HG03103 (cell line): ENCODE results near the gene CCT4.
"Not testable (repeated sequence)": the region's sequence is repeated elsewhere in the genome, so short reads cannot be mapped to it uniquely, and the experiment has no call there.

Source experiments
- ATAC-seq: cut with Tn5 transposase; IDR thresholded peaks from one replicate; pipeline ENCODE4 v1.9.1; 2021; ENCODE audit warnings: low read depth; ENCODE audit not compliant: unreplicated experiment

Gene CCT4

DNA sequence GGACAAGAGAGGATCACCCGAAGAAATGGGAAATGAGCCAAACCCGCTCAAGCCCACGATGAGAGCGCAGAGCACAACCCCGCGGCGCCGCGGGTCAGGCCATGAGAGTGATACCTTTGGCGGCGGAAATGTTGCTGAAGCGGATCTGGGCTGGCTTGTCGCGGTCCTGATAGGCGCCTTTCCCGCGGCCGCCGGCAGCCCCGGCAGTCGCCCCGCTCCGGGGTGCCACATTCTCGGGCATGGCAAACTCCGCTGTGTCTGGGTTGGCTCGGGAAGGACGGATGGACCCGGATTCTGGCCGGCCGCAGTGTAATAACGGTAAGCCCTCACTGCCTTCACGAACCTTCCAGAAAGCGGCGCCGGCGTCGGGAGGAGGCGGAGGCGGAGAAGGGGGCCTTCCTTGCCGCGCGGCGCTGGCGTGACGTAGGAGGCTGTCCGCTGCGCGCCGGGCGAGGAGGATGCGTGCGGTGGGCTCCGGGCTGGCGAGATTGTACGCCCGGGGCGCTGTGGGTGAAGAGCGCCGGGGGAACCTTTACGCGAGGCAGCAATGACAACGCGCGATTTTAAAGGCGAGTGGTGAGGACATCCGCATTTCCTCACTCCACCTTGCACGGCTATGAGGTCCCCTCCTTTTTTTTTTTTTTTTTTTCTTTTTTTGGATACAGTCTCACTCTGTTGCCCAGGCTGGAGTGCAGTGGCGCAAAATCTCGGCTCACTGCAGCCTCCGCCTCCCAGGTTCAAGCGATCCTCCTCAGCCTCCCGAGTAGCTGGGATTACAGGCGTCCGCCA lies at the start of gene CCT4:
Gene CCT4 (minus strand): TSS at position 390 of the 789 bp plus-strand sequence. CDS start 149 bp downstream, at position 241.
- peak; percentile 62 for ATAC-seq

GRCh38 chr2:61937886-61938285 lies 49.4 kb upstream of the CCT4 start:
- ATAC-seq: no peak

DNA sequence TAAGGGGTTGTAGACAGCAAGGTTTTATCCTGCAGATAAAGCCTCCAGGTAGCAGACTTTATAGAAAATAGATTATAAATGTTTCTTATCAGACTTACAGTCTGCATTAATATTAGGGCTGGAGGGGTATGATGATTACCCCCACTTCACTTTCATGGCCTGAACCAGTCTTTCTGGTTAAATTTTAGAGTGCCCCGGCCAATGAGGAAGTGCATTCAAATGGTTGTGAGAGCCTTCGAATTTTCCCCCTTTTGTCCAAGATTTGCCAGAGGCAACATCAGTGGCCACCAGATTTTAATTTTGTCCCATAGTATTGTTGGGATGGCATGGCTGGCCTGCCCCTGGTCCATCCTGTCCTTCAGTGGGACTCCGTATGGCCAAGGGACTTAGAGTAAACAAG lies 48.6 kb upstream of the CCT4 start:
- no peak for ATAC-seq

DNA sequence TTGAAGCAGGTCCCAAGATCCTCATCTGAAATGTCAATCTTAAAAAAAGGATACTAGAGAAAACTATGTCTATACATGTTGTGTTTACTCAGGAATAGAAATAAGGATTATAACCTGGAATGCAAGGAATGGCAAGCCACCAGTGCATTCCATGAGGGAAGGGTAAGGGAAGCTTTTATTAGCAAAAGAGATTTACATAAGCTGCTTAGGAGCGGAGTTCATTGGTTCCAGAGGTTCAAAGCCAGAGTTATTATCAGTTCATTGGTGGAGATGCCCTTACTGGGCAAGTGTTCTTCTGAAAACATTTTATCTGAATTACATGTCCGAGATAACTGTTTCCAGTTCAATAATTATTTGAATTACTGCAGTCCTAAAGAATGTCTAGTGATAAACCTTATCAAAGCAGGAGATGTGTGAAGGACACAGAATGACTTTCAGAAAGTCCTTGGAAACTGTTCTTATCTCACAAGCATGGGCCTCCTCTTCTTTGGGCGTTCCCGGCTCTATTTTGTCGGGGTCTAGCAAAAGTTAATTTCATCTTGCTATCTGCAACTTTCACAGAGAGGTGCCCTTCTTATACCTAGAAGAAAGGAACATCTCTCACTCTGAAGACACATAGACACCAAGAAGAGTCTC lies 40.5 kb upstream of the CCT4 start:
- ATAC-seq: no peak

DNA sequence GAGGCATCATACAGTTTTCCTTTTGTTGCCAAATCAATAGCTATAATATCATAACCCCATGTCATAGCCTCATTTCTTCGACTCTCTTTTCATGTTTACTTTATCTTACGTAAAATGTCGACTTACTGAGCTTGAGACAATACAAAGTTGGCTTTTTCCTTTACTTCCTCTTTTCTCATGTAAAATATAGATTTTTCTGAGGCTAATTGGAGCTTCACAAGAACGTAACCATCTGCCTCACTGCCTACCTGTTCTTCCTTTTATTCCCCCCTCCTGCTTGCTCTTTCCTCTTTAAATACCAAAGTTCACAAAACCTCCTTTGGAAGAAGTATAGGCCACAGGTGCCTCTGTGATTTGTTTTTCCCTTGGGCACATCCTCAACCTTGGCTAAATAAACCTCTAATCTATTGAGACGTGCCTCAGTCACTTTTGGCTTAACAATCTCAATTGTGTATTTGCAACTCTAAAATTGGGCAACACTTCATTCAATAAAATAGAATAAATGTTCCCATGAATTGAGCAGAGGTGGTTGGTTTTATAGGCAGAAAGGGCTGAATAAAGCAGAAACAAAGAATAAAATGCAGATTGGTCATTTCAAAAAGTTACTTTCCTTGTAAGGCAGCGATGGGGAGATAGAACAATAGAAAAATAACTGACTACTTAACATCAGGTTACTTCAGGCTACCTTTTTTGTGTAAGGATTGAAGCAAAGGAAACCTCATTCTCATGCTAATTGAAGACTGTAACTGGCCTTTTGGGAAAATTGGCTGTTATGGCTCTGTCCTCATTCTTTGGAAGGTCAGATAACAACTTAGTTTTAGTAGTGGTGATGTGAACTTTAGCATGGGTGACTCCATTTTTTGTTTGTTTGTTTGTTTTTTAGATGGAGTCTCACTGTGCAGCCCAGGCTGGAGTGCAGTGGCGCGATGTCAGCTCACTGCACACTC lies 38.3 kb upstream of the CCT4 start:
- no peak for ATAC-seq

DNA sequence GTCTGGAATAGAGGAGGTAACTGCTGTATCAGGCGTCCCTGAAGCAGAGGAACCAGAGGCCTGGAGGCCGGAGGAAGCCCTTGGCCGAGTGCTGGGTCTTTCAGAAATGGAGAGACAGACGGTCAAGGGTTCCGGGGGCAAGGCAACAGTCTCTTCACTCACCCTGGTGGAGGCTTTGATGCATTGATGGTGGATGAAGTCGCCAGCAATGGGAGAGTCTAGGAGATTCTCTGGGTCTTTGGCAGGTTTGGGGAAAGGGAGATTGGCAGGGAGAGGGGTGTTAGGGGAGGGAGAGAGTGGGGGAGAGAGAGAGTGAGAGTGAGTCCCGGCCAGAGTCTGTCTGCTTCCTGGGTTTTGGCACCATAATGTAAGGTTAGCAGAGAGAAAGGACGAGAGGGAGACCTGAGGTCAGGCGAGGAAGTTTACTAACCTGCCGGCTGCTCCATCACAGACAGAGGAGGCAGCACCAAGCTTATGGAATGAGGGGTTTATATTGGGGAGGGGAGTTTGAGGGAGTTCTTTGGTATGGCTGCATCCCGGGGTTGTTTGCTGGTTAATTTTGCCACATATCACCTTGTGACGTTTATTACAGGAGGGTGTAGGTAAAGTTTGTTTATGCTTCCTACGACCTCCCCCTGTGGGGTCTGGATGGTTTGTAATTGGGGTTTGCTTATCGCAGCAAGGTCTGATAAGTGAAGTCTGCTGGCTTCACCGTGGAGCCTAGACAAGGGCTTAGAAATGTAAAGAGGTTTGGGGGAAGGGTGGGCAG lies 36.6 kb upstream of the CCT4 start:
- no peak for ATAC-seq

- ATAC-seq: no peak
Measured at GRCh38 chr2:61922714-61923113, 34.3 kb upstream of the CCT4 start.

- ATAC-seq: no peak
Measured at GRCh38 chr2:61920548-61920947, 32.1 kb upstream of the CCT4 start.

- not testable (repeated sequence) for ATAC-seq
Measured at GRCh38 chr2:61914794-61915193, 26.3 kb upstream of the CCT4 start.

DNA sequence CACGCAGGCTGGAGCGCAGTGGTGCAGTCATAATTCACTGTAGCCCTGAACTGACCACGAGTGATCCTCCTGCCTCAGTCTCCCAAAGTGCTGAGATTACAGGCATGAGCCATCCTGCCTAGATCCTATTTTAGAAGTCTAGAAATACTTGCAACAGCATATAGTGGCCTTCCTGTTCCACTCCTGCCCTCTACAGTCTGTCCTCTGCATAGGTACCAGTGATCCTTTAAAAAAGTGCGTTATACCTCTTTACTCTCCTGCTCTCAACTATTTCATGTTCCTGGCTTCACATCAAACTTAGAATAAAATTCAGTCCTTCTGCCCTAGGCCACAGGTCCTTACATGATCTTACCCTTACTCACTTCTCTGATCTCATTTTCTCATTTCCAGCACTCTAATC lies 23.1 kb upstream of the CCT4 start:
- no peak for ATAC-seq

DNA sequence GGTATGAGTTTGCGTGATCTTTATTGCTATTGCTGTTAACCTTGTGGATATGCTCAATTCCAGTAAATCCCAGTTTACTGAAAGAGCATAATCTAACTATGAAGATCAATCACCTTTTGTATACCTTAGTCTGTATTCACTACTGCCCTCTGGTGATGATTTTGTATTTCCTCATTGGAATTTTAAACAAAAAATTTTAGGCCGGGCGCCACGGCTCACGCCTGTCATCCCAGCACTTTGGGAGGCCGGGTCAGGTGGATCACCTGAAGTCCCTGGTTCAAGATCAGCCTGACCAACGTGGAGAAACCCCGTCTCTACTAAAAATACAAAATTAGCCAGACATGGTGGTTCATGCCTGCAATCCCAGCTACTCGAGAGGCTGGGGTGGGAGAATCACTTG lies 22.1 kb upstream of the CCT4 start:
- no peak for ATAC-seq

DNA sequence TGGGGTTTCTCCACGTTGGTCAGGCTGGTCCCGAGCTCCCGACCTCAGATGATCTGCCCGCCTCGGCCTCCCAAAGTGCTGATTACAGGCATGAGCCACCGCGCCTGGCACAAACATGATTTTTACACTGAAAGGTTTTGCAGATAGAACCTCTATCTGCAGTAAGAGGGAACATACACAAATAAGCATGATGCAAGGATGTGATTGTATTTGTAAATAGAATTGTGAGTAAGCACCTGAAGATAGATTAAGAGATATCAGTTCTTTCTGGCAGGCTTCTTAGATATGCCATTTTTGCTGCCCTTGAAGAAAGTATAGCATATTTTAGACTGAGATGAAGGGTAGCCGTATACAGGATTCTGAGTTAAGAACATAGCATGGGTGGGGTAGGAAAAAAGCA lies 20.7 kb upstream of the CCT4 start:
- no peak for ATAC-seq

DNA sequence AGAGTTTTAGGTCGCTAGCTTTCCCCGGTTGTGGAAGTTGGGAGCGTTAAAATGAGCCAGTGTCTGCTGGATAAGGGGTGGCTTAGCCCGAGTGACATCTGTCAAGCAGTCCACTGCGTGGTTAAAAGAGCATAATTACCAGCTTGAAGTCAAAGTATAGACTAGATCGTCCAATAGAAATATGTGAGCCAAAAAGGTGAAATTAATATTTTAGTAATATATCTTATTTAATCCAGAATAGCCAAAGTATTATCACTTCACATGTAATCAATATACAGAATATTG lies 17.7 kb upstream of the CCT4 start:
- no peak for ATAC-seq

GRCh38 chr2:61905372-61906185 lies 17.1 kb upstream of the CCT4 start, which contains the start of gene COMMD1:
Gene COMMD1 (plus strand): TSS chr2:61905674. CDS start chr2:61905679, 5 bp downstream.
- ATAC-seq: peak; percentile 97

- no peak for ATAC-seq
Measured at GRCh38 chr2:61900281-61900680, 11.8 kb upstream of the CCT4 start.

DNA sequence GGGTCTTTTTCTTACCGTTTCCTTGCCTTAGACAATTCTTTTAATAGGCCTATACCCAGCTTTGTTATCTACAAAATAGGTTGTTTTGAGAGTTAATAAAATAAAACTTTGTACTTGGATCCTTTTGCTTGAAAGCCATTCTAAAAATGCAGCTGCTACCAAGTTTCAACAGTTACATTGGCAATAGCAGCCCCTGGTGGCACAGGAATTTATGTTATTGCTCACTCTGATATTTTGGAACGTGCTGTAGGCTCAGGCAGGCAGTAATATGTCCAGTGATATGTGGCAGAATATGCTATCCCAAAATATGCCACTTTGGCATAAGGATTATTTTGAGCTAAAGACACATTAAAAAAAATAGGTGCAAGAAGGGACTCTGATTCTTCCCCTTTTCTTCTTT lies 10.4 kb upstream of the CCT4 start:
- no peak for ATAC-seq

DNA sequence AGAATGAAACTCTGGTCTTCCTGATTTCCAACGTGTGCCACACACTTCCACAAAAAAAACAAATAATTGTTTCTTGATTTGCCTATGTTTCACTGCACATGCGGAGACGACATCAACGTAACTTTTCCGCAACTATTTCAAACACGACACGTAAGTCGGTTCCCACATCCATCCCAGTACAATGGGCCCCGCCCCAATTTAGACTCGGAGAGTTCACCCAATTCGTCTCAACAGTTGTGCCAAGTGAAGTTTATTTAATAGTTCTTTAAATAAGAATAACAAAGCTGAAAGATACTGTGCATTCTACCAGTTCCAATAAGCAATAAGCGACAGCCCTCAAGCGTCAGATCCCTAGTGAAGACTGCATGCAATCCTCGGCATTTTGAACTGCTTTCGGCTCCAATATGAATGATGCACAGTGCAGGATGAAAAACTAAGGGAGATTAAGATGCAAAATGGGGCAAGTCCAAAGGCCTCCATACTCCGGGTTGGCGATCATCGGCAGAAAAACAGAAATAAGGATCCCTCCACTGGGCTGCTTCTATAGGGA lies 664 bp downstream of the CCT4 start:
- peak; percentile 10 for ATAC-seq

DNA sequence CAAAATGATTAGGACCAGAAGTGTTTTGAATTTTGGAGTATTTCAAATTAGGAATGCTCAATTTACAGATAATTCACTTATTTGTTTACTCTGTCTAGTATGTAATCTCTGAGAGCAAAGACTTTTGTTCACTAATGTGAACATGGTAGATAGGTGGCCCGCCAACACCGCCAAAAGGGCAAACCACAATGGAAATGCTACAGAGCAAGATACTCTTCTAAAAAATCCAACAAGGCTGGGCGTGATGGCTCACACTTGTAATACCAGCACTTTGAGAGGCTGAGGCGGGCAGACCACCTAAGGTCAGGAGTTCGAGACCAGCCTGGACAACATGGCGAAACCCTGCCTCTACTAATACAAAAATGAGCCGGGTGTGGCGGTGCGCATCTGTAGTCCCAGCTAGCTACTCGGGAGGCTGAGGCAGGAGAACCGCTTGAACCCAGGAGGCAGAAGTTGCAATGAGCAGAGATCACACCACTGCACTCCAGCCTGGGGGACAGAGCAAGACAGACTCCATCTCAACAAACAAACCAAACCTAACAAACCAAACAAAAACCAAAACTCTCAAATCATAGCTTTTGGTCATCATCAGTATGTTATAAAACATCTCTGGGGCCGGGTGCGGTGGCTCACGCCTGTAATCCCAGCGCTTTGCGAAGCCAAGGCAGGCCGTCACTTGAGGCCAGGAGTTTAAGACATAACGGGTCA lies 2.4 kb downstream of the CCT4 start:
- no peak for ATAC-seq

DNA sequence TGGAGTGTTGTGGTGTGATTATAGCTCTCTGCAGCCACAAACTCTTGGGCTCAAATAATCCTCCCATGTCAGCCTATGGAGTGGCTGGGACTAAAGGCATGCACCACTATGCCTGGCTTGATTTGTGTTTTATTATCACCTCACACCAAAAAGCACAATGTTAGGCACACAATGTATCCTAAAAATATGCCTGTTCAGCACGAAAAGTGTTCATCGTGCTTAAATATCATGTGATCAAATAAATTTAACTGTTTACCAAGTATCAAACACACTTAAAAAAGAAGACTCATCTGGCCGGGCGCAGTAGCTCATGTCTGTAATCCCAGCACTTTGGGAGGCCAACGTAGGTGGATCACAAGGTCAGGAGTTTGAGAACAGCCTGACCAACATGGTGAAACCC lies 5.6 kb downstream of the CCT4 start:
- ATAC-seq: no peak
